ENCODE results near the gene GLI2.

DNA sequence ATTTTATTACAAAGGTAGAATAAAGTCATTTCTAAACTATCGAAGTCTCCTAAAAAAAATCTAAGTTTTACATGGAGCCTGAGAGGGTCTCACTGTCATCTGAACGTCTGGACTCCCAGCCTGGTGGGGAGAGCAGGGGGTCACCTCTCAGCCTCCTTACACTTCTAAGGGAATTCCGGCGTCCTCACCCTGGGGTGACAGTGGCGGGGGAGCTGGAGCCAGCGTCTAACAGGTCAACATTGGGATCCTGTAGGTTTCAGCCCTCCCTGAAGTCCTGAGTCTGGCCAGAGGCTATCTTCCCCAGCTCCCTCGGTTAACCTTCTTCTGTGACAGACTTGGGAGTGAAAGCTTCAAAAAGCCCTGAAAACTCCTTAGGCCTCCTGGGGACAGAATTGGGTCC, 34.6 kb upstream of the GLI2 start:
- TF ChIP-seq, protein P1, sequence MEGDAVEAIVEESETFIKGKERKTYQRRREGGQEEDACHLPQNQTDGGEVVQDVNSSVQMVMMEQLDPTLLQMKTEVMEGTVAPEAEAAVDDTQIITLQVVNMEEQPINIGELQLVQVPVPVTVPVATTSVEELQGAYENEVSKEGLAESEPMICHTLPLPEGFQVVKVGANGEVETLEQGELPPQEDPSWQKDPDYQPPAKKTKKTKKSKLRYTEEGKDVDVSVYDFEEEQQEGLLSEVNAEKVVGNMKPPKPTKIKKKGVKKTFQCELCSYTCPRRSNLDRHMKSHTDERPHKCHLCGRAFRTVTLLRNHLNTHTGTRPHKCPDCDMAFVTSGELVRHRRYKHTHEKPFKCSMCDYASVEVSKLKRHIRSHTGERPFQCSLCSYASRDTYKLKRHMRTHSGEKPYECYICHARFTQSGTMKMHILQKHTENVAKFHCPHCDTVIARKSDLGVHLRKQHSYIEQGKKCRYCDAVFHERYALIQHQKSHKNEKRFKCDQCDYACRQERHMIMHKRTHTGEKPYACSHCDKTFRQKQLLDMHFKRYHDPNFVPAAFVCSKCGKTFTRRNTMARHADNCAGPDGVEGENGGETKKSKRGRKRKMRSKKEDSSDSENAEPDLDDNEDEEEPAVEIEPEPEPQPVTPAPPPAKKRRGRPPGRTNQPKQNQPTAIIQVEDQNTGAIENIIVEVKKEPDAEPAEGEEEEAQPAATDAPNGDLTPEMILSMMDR (IDR thresholded peaks at IDR 0.05) = no peak
- no peak for TF ChIP-seq POLR2AphosphoS5 (IDR thresholded peaks at IDR 0.05)
- no peak for TF ChIP-seq POLR2A (IDR thresholded peaks at IDR 0.05; ENCODE audit: low read depth)
